Measurements from ENCODE around the gene TMEM63B. TPM values are rescaled to one million over a fixed set of nuclear protein-coding genes. Genes with fewer than 3 reads are reported as not detected.

Gene TMEM63B
- total RNA-seq: 56.5 and 62.3 TPM in 2 replicates

GRCh38 chr6:44127186-44128019 is at the start of gene TMEM63B, which contains the start of gene MRPL14:
TMEM63B (plus strand) TSS chr6:44127554; CDS start chr6:44134585, 7,031 bp downstream.
MRPL14 (minus strand) TSS chr6:44127452; CDS start chr6:44116611, 10,841 bp downstream.

DNA sequence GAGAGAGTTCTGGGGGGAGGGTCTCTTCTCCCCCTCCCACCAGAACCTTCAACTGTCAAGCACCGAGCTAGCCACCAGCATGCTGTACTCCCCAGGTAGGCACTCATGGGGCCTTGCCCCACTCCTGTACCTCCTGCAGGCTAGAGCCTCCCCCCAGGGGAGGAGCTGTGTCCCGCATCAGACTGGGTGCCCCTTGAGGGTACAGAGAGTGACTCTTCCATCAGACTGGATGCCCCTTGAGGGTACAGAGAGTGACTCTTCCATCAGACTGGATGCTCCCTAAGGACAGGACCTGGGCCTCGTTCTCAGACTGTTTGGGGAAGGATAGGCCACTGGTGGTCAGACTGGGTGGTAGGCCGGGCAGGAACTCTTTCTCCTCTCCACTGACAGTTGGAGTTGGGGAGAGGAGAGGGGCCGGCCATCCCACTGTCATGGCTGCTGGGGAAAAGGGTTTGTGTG is 31.4 kb downstream of the TMEM63B start, which contains the start of gene CAPN11:
Gene CAPN11 (plus strand): TSS at position 51 of the 459 bp plus-strand sequence. CDS start 29 bp downstream, at position 80.

Other genes starting within 250 kb of the TMEM63B start
- gene MRPL14, start 102 bp upstream of the TMEM63B start, total RNA-seq: 98.2 and 133 TPM in 2 replicates
- not detected in 2 replicates for gene CAPN11, start 31.3 kb downstream of the TMEM63B start, total RNA-seq
- gene MYMX, start 89.4 kb downstream of the TMEM63B start, total RNA-seq: not detected in 2 replicates
- gene SLC29A1, start 96.0 kb downstream of the TMEM63B start, total RNA-seq: 23.2 and 50.3 TPM in 2 replicates
- gene HSP90AB1, start 119.5 kb downstream of the TMEM63B start, total RNA-seq: 822 and 1,294 TPM in 2 replicates
- gene SLC35B2, start 130.0 kb downstream of the TMEM63B start, total RNA-seq: 74.6 and 75.2 TPM in 2 replicates
- gene NFKBIE, start 138.0 kb downstream of the TMEM63B start, total RNA-seq: 35.1 and 36.9 TPM in 2 replicates
- gene TMEM151B, start 142.9 kb downstream of the TMEM63B start, total RNA-seq: under 0.01 TPM in 1 of 2 replicates, not detected in the other
- 9.7 and 17.2 TPM in 2 replicates for gene AARS2, start 185.8 kb downstream of the TMEM63B start, total RNA-seq
- not detected in 2 replicates for gene SPATS1, start 215.1 kb downstream of the TMEM63B start, total RNA-seq

Measured in hair follicular keratinocyte (primary cell).